ENCODE data around the gene MAG. TPM values are rescaled to one million over a fixed set of nuclear protein-coding genes. Genes with fewer than 3 reads are reported as not detected.

MAG gene
- total RNA-seq, 2 donors from 2014 or later, result not detected

- Histone ChIP-seq H3K27me3 (ENCODE audit: control insufficient read depth, insufficient read depth, low read length, poor library complexity, severe bottlenecking) (no peaks in the 10 kb centered on the region), H3K4me1 (ENCODE audit: control insufficient read depth, insufficient read depth, low read length) (peaks cover 8% of the 10 kb centered on the region), H3K4me3 (ENCODE audit: low read length) (peak overlapping the region; percentile 95), H3K27ac (ENCODE audit: low read depth, low read length) (no peak overlapping the region), H3K36me3 (ENCODE audit: control insufficient read depth, insufficient read depth, low read length) (peaks cover 40% of the 10 kb centered on the region), H3K9ac (ENCODE audit: extremely low read depth, low read length, poor library complexity, severe bottlenecking) (peak overlapping the region; percentile 93), H3K9me3 (ENCODE audit: control insufficient read depth, low read length) (no peaks in the 10 kb centered on the region)
- Mint-ChIP-seq H3K4me3 (peak overlapping the region; percentile 100), H3K27me3 (ENCODE audit: insufficient read depth) (no peaks in the 10 kb centered on the region), H3K4me1 (peaks cover 33% of the 10 kb centered on the region), H3K36me3 (ENCODE audit: low read depth) (peaks cover 46% of the 10 kb centered on the region), H3K9me3 (peaks cover 3% of the 10 kb centered on the region), H3K27ac (peak overlapping the region; percentile 100)
- TF ChIP-seq CTCF (conservative IDR thresholded peaks at IDR 0.05), result no peak
- 84 to 98% methylated on average over 26 to 34 of the region's 34 CpGs for WGBS, 2 experiments (ENCODE audit: insufficient coverage in 1 of 2, insufficient read length in 1 of 2)
- peak; percentile 38 for DNase-seq
Measured at GRCh38 chr19:35249848-35250711, 41.9 kb upstream of the MAG start.

DNA sequence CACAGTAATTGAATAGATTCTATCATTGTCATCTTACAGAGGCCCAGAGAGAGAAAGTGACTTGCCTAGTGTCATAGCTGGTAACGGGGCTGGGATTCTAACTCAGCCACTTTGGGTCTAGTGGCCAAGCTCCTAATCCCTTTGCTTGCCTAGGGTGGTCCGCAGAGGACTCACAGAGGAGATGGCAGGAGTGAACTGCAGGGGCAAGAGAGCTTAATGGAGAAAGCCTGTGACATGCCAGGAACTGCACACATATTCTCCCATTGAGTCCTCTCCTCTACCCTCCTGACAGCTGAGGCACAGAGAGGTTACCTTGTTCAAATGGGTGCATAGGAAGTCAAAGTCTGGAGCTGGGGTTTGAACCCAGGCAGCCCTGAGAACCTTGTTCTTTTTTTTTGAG lies 40.5 kb upstream of the MAG start:
- H3K4me1 ChIP-seq (ENCODE audit: control insufficient read depth, insufficient read depth, low read length), result peaks cover 8% of the 10 kb centered on the region
- no peaks in the 10 kb centered on the region for H3K27me3 Mint-ChIP-seq (ENCODE audit: insufficient read depth)
- H3K9me3 Mint-ChIP-seq, result no peaks in the 10 kb centered on the region
- H3K36me3 ChIP-seq (ENCODE audit: control insufficient read depth, insufficient read depth, low read length), result peaks cover 54% of the 10 kb centered on the region
- WGBS, 2 experiments (ENCODE audit: insufficient coverage in 1 of 2, insufficient read length in 1 of 2), result 57 to 98% methylated on average over 1 to 2 of the region's 2 CpGs
- no peak overlapping the region for H3K27ac ChIP-seq (ENCODE audit: low read depth, low read length)
- H3K9ac ChIP-seq (ENCODE audit: extremely low read depth, low read length, poor library complexity, severe bottlenecking), result no peak overlapping the region
- H3K27me3 ChIP-seq (ENCODE audit: control insufficient read depth, insufficient read depth, low read length, poor library complexity, severe bottlenecking), result no peaks in the 10 kb centered on the region
- H3K4me3 ChIP-seq (ENCODE audit: low read length), result no peak overlapping the region
- H3K4me1 Mint-ChIP-seq, result peaks cover 39% of the 10 kb centered on the region
- DNase-seq, result no peak
- TF ChIP-seq CTCF (conservative IDR thresholded peaks at IDR 0.05), result no peak
- H3K9me3 ChIP-seq (ENCODE audit: control insufficient read depth, low read length), result no peaks in the 10 kb centered on the region
- H3K27ac Mint-ChIP-seq, result no peak overlapping the region
- H3K4me3 Mint-ChIP-seq, result peak overlapping the region; percentile 100
- H3K36me3 Mint-ChIP-seq (ENCODE audit: low read depth), result peaks cover 57% of the 10 kb centered on the region

DNA sequence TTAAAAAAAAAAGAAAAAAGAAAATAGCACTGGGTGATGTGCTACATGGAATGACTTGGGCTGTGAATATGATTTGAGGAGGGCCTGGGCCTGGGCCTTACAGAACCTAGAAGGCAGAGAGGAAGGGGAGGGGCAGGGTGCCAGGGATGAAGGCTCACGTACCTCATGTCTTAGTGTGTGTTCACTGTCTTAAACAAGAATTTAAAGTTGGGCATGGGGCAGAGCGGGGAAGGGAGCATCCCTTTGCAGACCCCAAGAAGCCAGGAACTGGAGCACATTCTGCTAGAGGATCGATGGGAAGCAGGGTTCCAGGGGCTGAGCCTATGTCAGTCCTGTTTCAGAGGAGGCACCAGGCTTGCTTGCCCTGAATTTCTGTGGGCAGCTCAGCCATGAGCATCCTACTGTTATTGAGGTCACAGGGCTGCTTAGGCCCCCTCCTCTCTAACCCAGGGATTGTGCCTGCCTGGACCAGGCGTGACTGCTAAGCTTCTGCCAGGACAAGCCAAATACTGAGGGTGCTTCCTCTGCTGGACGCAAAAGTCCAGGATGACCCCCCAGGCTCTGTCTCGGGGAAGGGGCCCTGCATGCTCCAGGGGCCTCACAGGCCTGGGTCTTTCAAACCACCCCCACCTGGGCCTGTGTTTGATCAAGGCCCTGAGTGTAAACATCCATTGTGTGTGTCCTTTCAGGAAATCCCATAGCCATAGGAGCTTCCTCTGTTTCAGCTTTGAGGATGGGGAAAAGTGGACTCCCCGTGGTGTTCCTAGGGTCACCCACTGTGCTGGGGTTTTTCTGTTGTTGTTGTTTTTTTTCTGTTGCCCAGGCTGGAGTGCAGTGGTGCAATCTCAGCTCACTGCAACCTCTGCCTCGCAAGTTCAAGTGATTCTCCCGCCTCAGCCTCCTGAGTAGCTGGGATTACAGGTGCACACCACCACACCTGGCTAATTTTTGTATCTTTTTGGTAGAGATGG lies 38.4 kb upstream of the MAG start:
- H3K9me3 Mint-ChIP-seq, result no peaks in the 10 kb centered on the region
- peak overlapping the region; percentile 69 for H3K27ac Mint-ChIP-seq
- no peaks in the 10 kb centered on the region for H3K27me3 Mint-ChIP-seq (ENCODE audit: insufficient read depth)
- peak; percentile 85 for DNase-seq
- H3K27me3 ChIP-seq (ENCODE audit: control insufficient read depth, insufficient read depth, low read length, poor library complexity, severe bottlenecking), result no peaks in the 10 kb centered on the region
- H3K9ac ChIP-seq (ENCODE audit: extremely low read depth, low read length, poor library complexity, severe bottlenecking), result no peak overlapping the region
- H3K27ac ChIP-seq (ENCODE audit: low read depth, low read length), result no peak overlapping the region
- peak overlapping the region; percentile 31 for H3K4me3 Mint-ChIP-seq
- no peak for TF ChIP-seq CTCF (conservative IDR thresholded peaks at IDR 0.05)
- peaks cover 75% of the 10 kb centered on the region for H3K36me3 Mint-ChIP-seq (ENCODE audit: low read depth)
- peaks cover 38% of the 10 kb centered on the region for H3K4me1 Mint-ChIP-seq
- peaks cover 73% of the 10 kb centered on the region for H3K36me3 ChIP-seq (ENCODE audit: control insufficient read depth, insufficient read depth, low read length)
- H3K4me3 ChIP-seq (ENCODE audit: low read length), result no peak overlapping the region
- peaks cover 8% of the 10 kb centered on the region for H3K4me1 ChIP-seq (ENCODE audit: control insufficient read depth, insufficient read depth, low read length)
- 76 to 84% methylated on average over 8 to 9 of the region's 9 CpGs for WGBS, 2 experiments (ENCODE audit: insufficient coverage in 1 of 2, insufficient read length in 1 of 2)
- no peaks in the 10 kb centered on the region for H3K9me3 ChIP-seq (ENCODE audit: control insufficient read depth, low read length)

Data from endodermal cell (in vitro differentiated cells).